ENCODE results near the gene AKAP13. TPM values are rescaled to one million over a fixed set of nuclear protein-coding genes. Genes with fewer than 3 reads are reported as not detected.

The AKAP13 gene
- polyA plus RNA-seq, 3 donors = 47.9 to 99.7 (median 92.6) TPM

DNA sequence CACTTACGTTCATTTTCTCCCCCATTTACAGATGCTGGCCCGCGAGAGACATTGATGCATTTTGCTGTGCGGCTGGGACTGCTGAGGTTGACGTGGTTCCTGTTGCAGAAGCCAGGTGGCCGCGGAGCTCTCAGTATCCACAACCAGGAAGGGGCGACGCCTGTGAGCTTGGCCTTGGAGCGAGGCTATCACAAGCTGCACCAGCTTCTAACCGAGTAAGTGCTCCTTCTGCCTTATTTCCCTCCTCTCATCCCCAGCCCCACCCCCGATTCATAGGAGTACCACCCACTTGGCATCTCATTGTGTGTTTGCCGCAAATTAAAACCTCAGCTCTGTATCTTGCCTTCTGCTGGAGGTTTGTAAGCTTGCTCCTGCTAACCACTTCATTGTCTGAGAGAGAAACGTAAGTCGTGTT is 163.3 kb downstream of the AKAP13 start:
- Histone ChIP-seq H3K4me3 (replicated peaks in 1 of 3; ENCODE audit: low read depth in 2 of 3, low read length in 3 of 3) (peak overlapping the region; percentile 80 to 85 (median 80)), H3K27ac (ENCODE audit: low read depth in 1 of 2, low read length in 2 of 2) (peak overlapping the region; percentile 55 to 98)
- peak overlapping the region; percentile 86 to 96 for H3K4me3 Mint-ChIP-seq

DNA sequence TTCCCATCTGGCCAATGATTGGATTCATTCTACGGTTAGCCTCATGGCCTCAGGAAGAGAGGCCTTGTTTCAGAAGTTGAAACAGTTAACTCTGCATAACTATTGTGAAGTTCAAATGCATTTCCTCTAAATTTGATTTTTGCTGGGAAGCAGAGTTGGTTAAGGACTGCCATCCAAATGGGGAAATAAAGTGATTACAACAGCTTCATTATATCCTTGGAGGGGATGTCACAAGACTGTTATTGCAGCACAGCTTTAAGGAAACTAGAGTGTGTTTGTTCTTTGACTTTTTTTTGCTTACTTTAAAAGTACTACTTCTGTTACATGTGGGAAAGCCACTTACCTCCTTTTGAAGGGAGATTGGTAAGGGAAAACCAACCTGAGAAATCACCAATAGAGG is 164.8 kb downstream of the AKAP13 start:
- TF ChIP-seq CTCF (IDR thresholded peaks at IDR 0.05) = no peak
- Histone ChIP-seq H3K36me3 (replicated peaks in 1 of 2; ENCODE audit: control insufficient read depth in 1 of 2, insufficient read depth in 2 of 2, low read length in 2 of 2) (no peaks in the 10 kb centered on the region), H3K9me3 (replicated peaks in 1 of 2; ENCODE audit: control insufficient read depth in 1 of 2, insufficient read depth in 1 of 2, low read length in 2 of 2) (no peaks in the 10 kb centered on the region), H3K27ac (ENCODE audit: low read depth in 1 of 2, low read length in 2 of 2) (peak overlapping the region; percentile 61 to 98), H3K4me1 (ENCODE audit: control insufficient read depth in 1 of 2, insufficient read depth in 2 of 2, low read length in 2 of 2) (peaks cover 71 to 98% of the 10 kb centered on the region in 2 donors), H4K20me1 (ENCODE audit: insufficient read depth, low read length) (no peaks in the 10 kb centered on the region), H3K79me2 (ENCODE audit: insufficient read depth, low read length) (peaks cover 94% of the 10 kb centered on the region), H2AFZ (ENCODE audit: insufficient read depth, low read depth, low read length, poor library complexity, severe bottlenecking) (no peak overlapping the region), H3K9ac (ENCODE audit: insufficient read depth, low read length, poor library complexity, severe bottlenecking) (peak overlapping the region; percentile 71), H3K27me3 (ENCODE audit: control insufficient read depth in 2 of 2, insufficient read depth in 2 of 2, low read length in 2 of 2) (no peaks in the 10 kb centered on the region), H3K4me3 (replicated peaks in 1 of 3; ENCODE audit: low read depth in 2 of 3, low read length in 3 of 3) (peak overlapping the region; percentile 80 to 85 (median 80)), H3K4me2 (replicated peaks; ENCODE audit: extremely low read depth, low read length, poor library complexity, severe bottlenecking) (peak overlapping the region; percentile 81)
- intact Hi-C loops (cut with micrococcal nuclease) = loop anchor here (2.0 to 5.0 kb wide), 2 partner anchors 37 to 40 kb away; no protein-coding TSS in a partner anchor
- peaks cover 6 to 16% of the 10 kb centered on the region in 2 donors for H3K36me3 Mint-ChIP-seq
- peak overlapping the region; percentile 86 to 96 for H3K4me3 Mint-ChIP-seq
- H3K27me3 Mint-ChIP-seq (ENCODE audit: low read depth in 3 of 3) = peaks cover 0 to 2% (median 0%) of the 10 kb centered on the region in 3 donors
- peak; percentile 88 to 97 (median 95) for DNase-seq
- no CpG with 5 or more reads among the region's 1 CpG for WGBS (ENCODE audit: insufficient coverage)
- H3K9me3 Mint-ChIP-seq = no peaks in the 10 kb centered on the region
- H3K27ac Mint-ChIP-seq = peak overlapping the region; percentile 98 to 100 (median 99)
- peaks cover 89% of the 10 kb centered on the region for H3K4me1 Mint-ChIP-seq

More for the DNA sequence above, 163.3 kb downstream of the AKAP13 start:
- TF ChIP-seq CTCF (IDR thresholded peaks at IDR 0.05) = peak; percentile 19
- H3K4me2 ChIP-seq (replicated peaks; ENCODE audit: extremely low read depth, low read length, poor library complexity, severe bottlenecking) = peak overlapping the region; percentile 81
- H3K9ac ChIP-seq (ENCODE audit: insufficient read depth, low read length, poor library complexity, severe bottlenecking) = peak overlapping the region; percentile 71
- no peaks in the 10 kb centered on the region for H3K36me3 ChIP-seq (replicated peaks in 1 of 2; ENCODE audit: control insufficient read depth in 1 of 2, insufficient read depth in 2 of 2, low read length in 2 of 2)
- peaks cover 0 to 2% (median 0%) of the 10 kb centered on the region in 3 donors for H3K27me3 Mint-ChIP-seq (ENCODE audit: low read depth in 3 of 3)
- H3K9me3 ChIP-seq (replicated peaks in 1 of 2; ENCODE audit: control insufficient read depth in 1 of 2, insufficient read depth in 1 of 2, low read length in 2 of 2) = no peaks in the 10 kb centered on the region
- H3K4me1 ChIP-seq (ENCODE audit: control insufficient read depth in 1 of 2, insufficient read depth in 2 of 2, low read length in 2 of 2) = peaks cover 74 to 97% of the 10 kb centered on the region in 2 donors
- peak; percentile 51 to 73 (median 63) for DNase-seq
- peaks cover 93% of the 10 kb centered on the region for H3K79me2 ChIP-seq (ENCODE audit: insufficient read depth, low read length)
- H3K36me3 Mint-ChIP-seq = peaks cover 0 to 5% of the 10 kb centered on the region in 2 donors
- H3K4me1 Mint-ChIP-seq = peaks cover 87% of the 10 kb centered on the region
- WGBS (ENCODE audit: insufficient coverage) = 0% methylated on average over 12 of the region's 15 CpGs
- H3K27ac Mint-ChIP-seq = peak overlapping the region; percentile 98 to 100 (median 99)
- H4K20me1 ChIP-seq (ENCODE audit: insufficient read depth, low read length) = no peaks in the 10 kb centered on the region
- H2AFZ ChIP-seq (ENCODE audit: insufficient read depth, low read depth, low read length, poor library complexity, severe bottlenecking) = peak overlapping the region; percentile 31
- no peaks in the 10 kb centered on the region for H3K27me3 ChIP-seq (ENCODE audit: control insufficient read depth in 2 of 2, insufficient read depth in 2 of 2, low read length in 2 of 2)
- no peaks in the 10 kb centered on the region for H3K9me3 Mint-ChIP-seq
- intact Hi-C loops (cut with micrococcal nuclease) = loop anchor here in 1 of 2 donors (2.0 kb wide), 1 partner anchor 41 kb away; no protein-coding TSS in a partner anchor
